HG02884 (cell line): Measurements from ENCODE around the gene NSMCE1.
"Not testable (repeated sequence)": the region's sequence is repeated elsewhere in the genome, so short reads cannot be mapped to it uniquely, and the experiment has no call there.

Experiments
- ATAC-seq: cut with Tn5 transposase; IDR thresholded peaks from one replicate; pipeline ENCODE4 v1.9.1; 2021; ENCODE audit warnings: mild to moderate bottlenecking, moderate library complexity; ENCODE audit not compliant: unreplicated experiment

NSMCE1 gene

GRCh38 chr16:27272697-27273096 is 4.1 kb upstream of the NSMCE1 start:
- ATAC-seq = not testable (repeated sequence)

- ATAC-seq = no peak
These were observed 3.5 kb upstream of the NSMCE1 start for GRCh38 chr16:27272076-27272475.

DNA sequence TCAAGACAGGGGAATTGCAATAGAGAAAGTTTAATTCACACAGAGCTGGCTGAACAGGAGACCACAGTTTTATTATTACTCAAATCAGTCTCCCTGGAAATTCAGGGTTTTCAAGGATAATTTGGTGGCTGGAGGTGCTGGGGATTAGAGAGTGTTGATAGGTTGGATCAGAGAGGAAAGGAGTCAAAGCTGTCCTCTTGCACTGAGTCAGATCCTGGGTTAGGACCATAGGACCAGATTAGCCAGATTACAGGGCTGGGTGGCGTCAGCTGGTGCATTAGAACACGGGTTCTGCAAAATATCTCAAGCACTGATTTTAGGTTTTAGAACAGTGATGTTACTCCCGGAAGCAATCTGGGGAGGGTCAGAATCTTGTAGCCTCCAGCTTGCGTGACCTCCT is 1.8 kb upstream of the NSMCE1 start:
- ATAC-seq = no peak

GRCh38 chr16:27269300-27270150 is 953 bp upstream of the NSMCE1 start:
- ATAC-seq = no peak

- no peak for ATAC-seq
These were observed 1.4 kb downstream of the NSMCE1 start for GRCh38 chr16:27267037-27267677.

GRCh38 chr16:27265982-27266381 is 2.6 kb downstream of the NSMCE1 start:
- ATAC-seq = no peak

DNA sequence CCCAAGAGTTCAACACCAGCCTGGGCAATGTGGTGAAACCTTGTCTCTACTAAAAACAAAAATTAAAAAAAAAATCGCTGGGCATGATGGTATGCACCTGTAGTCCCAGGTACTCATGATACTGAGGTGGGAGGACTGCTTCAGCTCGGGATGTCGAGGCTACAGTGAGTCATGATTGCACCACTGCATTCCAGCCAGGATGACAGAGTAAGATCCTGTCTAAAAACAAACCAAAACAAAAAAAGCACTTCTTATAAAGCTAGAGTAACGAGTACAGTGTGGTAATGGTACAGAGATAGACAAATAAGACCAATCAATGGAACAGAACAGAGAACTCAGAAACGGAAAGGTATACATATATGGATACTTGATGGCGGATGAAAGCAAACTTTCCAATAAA is 4.4 kb downstream of the NSMCE1 start:
- ATAC-seq = no peak

GRCh38 chr16:27262904-27263423 is 5.6 kb downstream of the NSMCE1 start:
- not testable (repeated sequence) for ATAC-seq

DNA sequence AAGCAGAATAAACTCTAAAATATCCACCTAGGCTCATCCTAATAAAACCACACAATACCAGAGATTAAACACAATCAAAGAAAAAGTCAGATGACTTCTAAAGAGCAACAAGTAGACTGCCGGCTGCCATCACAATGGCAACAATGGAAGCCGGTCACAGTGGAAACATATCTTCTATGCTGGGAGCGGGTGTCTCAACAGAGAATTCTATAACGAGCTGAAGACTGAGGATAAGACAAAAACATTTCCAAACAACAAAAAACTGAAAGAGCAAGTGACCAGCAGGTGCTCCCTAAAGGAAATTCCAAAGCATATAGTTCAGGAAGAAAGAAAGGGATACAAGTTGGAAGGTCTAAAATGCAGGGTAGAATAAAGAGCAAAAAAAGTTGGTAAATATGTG is 8.9 kb downstream of the NSMCE1 start:
- no peak for ATAC-seq

GRCh38 chr16:27258241-27258734 is 10.3 kb downstream of the NSMCE1 start:
- ATAC-seq = no peak

DNA sequence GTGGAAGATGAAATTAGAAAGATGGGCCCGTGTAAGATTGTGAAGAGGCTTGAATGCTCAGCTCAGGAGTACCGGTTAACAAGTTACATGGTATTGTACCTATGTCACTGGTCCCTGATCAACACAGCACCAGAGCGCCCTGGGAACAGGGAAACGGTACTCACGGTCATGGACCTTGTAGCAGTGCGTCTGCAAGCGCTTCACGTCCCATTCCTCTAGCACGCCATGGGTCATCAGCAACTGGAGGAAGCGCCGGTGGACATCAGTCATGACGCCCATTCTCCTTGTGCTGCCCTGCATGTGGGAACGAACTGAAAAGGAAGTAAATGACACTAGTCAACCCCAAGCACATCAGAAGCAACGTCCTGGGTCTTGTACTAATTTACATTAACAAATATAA is 11.3 kb downstream of the NSMCE1 start:
- no peak for ATAC-seq

DNA sequence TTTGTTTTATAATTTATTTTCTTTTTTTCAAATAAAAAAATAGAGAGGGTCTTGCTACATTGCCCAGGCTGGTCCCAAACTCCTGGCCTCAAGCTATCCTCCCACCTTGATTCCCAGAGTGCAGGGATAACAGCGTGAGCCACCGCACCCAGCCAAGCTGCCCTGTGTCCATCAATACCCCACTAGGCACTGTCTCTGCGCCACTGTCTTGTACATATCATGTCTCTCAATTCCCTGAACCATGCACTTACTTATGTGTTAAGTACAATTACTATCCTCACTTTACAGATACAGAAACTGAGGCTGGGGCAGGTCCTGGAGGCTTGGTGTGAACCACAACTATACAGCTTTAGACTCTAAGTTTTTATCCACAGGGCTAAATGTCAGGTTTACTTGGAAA is 11.7 kb downstream of the NSMCE1 start:
- no peak for ATAC-seq

DNA sequence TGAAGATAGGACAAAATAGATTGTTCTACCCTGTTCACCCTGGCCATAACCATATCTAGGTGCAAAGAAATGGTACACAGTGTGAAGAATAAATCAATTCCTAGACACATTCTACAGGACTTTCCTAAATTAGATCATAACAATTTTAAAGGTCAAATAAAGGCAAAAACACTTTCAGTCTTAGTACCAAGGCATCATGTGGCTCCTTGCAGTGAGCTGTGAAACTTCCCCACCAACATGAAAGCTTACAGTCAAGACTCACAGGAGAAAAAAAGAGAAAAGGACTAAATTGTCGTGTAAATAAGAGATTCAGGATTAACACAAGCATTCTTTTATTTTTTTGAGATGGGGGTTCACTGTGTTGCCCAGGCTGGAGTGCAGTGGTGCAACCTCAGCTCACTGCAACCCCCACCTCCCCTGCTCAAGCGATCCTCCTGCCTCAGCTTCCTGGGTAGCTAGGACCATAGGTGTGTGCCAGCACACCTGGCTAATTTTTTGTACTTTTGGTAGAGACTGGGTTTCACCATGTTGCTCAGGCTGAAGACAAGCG is 14.2 kb downstream of the NSMCE1 start:
- peak; percentile 52 for ATAC-seq

- ATAC-seq = no peak
These were observed 15.0 kb downstream of the NSMCE1 start for GRCh38 chr16:27253526-27253930.

DNA sequence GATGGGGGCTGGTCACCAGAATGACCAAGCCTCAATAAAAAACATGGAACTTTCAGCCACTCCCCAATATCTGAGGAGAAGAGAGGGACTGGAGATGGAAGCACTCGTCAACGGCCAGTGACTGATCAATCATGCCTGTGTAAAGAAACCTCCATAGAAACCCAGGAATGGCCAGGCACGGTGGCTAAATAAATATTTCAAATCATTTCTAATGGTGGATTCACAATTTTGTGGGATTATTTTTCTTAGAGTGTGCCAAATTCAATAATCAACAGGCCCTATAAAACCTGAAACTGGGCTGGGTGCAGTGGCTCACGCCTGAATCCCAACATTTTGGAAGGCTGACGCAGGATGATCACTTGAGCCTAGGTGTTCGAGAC is 16.4 kb downstream of the NSMCE1 start:
- ATAC-seq = no peak

DNA sequence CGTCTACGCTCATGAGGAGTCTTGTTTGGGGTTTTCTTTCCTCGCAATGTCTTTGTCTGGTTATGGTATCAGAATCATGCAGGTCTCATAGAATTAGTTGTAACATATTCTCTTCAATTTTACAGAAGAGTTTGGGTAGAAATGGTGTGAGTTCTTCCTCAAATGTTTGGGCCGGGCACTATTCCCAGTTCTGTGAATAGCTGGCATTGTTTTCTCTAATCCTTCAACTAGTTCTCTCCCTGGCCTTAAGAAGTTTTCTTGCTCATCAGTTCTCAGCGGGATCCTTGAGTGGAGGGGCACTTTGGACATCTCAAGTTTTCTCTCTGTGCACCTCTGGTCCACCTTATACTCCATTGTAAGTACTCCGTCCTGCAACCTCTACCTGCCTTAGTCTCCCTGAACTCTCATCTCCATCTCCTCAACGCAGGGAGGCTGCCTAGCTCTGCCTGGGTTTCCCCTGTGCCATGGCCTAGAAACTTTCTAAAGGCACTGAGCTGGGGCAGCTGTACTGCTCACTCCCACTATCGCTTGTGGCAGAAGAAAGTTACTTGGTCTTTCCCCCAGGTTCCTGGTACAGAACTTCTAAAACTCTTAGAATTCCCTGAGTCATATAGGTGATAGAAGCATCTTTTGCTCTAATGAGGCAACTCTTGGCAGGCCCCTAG is 16.9 kb downstream of the NSMCE1 start:
- no peak for ATAC-seq

DNA sequence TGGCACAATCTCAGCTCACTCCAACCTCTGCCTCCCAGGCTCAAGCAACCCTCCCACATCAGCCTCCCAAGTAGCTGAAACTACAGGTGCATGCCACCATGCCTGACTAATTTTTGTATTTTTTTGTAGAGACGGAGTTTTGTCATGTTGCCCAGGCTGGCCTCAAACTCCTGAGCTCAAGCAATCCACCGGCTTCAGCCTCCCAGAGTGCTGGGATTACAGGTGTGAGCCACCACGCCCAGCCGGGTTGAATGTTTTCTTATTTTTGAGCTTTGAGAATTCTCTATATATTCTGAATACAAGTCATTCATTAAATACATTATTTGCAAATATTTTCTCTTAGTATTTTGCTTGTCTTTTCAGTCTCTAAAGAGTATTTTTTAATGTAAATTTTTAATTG is 19.7 kb downstream of the NSMCE1 start:
- ATAC-seq = not testable (repeated sequence)

DNA sequence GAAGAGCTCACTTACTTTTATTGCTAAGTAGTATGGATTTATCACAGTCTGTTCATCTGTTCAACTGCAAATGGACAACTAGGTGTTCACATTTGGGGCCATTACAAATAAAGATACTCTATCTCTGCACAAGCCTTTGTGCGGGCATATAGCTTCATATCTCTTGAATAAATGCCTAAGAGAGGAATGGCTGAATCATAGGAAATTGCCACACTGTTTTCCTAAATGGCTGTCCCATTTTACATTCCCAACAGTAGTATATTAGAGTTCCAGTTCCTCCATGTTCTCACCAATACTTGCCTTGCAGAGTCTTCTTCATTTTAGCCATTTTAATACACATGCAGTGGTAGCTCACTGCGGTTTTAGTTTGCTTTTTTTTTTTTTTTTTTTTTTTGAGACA is 20.5 kb downstream of the NSMCE1 start:
- ATAC-seq = no peak

DNA sequence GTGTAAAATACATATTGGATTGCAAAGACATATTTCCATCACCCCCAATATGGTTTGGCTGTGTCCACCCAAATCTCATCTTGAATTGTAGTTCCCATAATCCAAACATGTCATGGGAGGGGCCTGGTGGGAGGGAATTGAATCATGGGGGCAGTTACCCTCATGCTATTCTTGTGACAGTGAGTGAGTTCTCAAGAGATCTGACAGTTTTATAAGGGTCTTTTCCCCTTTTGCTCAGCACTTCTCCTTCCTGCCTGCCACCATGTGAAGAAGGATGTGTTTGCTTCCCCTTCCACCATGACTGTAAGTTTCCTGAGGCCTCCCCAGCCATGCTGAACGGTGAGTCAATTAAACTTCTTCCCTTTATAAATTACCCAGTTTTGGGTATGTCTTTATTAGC is 21.5 kb downstream of the NSMCE1 start:
- ATAC-seq = not testable (repeated sequence)

- ATAC-seq = no peak
These were observed 22.1 kb downstream of the NSMCE1 start for GRCh38 chr16:27246439-27246838.
